Islet of Langerhans (tissue), 1 donor: ENCODE measurements around the gene PTPRCAP.
A peak's percentile ranks its signal among the peaks of the same experiment; 100 is the strongest.
"Not testable (repeated sequence)": the region's sequence is repeated elsewhere in the genome, so short reads cannot be mapped to it uniquely, and the experiment has no call there.

ENCODE experiments used
- FAIRE-seq: peaks from one replicate; lab custom pipeline; 2011; peaks lifted over from hg19 to GRCh38; lab: Jason Lieb, UNC

Gene PTPRCAP

DNA sequence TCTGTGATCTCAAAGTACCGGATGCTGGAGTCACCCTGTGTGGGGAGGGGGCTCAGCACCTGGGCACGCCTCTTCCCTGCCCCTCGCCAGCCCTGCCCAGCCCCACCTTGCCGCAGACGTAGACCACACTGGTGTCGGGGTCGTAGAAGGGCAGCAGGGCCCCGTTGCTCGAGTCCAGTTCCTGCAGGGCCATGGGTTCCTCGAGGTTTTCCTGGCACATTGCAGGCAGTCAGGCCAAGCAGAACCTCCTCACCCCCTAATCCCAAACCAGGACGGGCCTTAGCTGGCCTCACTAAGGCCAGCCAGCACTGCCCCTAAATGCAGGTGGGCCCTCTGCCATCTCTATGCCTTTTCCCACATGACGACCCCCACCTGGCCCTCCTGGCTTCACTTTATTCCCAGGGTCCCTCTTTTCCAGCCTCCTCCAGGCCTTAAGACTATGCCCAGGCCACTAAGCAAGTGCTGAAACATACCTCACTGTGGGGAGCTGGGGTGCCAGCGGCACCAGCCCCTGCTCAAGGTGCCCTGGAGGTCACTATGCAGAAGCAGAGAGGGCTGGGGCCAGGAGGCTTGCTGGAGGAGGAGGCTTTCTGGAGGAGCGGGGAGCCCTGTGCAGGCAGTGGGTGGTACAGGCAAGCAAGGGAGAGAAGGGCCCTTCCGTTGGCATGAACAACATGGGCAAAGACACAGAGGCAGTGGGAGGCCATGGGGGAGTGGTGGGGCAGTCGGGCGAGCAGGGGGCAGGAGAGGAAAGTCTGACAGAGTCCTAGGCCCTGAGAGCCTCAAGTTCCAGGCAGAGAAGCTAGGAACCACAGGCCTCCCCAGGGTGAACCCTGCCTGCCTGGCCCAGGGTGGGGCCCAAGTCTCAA lies 3.0 kb upstream of the PTPRCAP start:
- FAIRE-seq: no peak

DNA sequence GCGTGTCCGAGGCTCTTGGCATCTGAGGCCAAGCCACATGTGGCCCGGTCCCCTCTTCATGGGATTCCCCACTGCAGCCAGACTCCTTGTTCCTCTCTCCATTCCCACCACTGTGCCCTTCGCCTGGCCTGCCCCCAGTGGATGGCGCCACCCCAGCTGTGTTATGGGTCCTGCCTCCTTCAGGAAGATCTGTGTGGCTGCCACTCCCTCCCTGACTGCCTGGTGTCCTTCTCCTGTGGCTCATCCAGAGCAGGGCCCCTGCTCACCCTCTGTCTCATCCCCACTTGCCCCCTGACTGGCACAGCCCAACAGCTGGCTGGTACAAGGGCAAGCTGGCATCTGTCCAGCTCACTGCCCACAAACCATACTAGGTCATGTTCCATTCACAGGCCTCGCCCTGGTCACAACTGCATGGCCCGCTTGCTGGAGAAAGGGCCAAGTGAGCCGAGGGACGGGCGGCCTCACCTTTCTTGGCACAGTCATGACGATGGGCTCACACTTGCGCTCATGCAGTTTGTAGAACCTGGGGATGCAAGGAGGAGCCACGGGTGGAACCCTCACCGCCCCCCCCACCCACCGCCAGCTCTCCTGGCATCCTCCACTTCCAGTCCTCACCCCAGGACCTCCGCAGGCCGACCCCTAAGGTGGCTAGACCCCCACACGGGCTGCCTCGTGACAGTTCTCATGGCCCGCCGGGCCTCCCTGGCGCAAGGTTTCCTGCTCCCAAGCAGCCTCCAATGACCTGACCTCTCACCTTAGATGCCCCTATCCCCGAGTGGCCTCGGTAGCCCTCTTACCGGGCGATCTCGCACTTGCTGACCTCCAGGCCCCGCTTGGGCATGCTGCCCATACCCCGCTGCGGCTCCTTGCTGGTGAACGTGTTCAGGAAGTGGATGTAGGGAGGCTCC lies 2.1 kb upstream of the PTPRCAP start:
- no peak for FAIRE-seq

- FAIRE-seq: no peak
Measured at GRCh38 chr11:67438158-67438902, 848 bp upstream of the PTPRCAP start.

DNA sequence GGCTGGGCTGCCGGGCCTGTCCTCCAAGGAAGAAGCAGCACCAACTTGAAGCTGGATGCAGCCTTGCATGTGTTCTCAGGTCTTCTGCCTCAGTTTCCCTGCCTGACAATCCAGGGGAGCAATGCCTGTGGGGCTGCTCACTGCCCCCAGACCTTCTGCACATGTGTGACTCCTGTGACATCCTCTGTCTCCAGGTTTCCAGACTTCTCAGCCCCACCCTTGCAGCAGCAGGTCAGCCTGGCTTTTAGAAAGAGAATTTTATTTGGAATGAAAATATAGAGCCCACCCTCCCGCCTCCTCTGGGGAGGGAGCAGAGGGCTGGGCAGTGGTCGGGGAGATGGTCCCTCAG lies 301 bp upstream of the PTPRCAP start:
- no peak for FAIRE-seq

GRCh38 chr11:67436459-67437081 lies 912 bp downstream of the PTPRCAP start:
- no peak for FAIRE-seq

DNA sequence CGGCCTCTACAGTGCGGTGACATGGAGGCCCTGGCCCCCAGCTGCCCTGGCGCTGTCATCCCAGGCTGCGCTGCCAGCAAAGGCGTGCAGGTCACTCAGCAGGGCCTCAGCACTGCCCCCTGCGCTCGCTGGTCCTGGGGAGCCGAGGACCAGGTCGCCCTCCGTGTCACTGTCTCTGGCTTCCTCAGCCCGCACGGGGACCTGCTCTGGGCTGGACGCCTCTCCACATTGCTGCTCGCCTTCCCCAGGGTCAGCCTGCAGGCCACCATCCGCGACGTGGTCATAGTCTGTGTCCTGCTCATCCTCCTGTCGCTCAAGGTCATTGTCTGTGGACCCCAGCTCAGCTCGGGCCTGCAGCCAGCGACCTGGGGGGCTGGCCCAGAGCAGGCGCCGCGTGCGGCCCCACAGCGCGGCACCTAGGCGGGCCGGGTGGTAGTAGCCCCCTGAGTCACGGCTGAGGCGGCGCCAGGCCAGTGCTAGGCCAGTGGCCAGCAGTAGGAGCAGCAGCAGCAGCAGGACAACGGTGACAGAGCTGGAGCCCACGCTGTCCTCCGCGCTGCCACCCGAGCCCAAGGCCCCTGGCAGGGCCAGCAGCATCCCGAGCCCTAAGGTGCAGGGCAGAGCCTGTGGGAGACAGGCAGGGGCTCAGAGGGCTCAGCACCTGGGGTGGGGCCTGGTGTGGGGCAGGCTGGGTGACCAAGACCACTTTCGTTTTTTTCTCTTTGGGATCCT lies 1.6 kb downstream of the PTPRCAP start:
- no peak for FAIRE-seq

GRCh38 chr11:67435031-67435726 lies 2.3 kb downstream of the PTPRCAP start:
- FAIRE-seq: no peak

GRCh38 chr11:67434395-67434881 lies 3.0 kb downstream of the PTPRCAP start:
- FAIRE-seq: no peak

DNA sequence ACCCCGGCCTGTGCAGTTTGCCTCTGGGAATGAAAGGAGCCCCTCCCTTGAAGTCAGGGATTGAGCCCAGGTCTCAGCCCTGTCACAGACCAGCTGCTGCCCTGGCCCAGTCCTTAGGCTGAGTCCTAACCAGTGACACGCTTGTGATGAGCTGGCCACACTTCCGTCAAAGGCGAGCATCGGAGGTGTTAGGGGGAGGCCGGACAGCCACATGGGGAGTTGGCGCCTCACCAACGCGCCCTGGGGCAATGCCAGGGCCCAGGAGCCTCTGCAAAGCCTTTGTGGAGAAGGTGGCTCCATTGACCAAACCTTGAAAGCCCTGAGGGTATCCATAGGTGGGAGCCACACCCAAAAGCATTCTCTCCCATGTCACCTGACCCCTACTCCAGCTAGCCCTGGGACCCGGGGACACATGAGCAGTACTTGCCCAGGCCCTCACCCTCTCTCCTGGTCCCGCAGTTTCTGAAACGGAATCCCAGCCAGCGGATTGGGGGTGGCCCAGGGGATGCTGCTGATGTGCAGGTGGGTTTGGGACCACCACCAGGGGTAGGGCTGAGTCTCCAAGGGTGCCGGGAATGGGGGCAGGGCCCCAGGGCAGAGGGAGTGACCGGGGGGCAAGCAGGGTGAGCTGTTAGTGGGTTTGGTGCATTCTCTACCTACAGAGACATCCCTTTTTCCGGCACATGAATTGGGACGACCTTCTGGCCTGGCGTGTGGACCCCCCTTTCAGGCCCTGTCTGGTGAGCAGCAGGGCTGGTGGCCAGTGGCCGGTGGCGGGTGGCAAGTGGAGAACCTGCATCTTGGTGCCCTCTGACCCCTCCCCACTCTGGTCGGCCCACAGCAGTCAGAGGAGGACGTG lies 3.7 kb downstream of the PTPRCAP start:
- no peak for FAIRE-seq

DNA sequence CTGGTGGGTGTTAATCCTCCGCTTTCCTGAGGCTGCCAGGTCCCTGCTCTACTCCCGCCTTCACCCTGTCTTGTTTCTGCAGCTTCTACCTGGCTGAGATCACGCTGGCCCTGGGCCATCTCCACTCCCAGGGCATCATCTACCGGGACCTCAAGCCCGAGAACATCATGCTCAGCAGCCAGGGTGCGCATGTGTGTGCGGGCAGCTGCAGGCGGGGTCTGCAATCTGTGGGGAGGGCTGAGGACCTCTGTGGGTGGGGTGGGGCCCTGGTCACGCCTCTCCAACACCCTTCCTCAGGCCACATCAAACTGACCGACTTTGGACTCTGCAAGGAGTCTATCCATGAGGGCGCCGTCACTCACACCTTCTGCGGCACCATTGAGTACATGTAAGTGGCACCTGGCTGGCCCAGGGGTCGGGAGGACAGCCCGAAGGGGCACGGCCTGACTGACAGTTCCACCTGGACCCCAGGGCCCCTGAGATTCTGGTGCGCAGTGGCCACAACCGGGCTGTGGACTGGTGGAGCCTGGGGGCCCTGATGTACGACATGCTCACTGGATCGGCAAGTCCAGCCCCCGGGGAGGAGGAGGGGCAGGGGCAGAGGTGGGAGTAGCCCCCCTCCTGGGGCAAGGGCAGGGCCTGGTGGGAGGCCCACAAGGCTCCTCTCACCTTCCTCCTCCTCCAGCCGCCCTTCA lies 4.7 kb downstream of the PTPRCAP start:
- FAIRE-seq: no peak

DNA sequence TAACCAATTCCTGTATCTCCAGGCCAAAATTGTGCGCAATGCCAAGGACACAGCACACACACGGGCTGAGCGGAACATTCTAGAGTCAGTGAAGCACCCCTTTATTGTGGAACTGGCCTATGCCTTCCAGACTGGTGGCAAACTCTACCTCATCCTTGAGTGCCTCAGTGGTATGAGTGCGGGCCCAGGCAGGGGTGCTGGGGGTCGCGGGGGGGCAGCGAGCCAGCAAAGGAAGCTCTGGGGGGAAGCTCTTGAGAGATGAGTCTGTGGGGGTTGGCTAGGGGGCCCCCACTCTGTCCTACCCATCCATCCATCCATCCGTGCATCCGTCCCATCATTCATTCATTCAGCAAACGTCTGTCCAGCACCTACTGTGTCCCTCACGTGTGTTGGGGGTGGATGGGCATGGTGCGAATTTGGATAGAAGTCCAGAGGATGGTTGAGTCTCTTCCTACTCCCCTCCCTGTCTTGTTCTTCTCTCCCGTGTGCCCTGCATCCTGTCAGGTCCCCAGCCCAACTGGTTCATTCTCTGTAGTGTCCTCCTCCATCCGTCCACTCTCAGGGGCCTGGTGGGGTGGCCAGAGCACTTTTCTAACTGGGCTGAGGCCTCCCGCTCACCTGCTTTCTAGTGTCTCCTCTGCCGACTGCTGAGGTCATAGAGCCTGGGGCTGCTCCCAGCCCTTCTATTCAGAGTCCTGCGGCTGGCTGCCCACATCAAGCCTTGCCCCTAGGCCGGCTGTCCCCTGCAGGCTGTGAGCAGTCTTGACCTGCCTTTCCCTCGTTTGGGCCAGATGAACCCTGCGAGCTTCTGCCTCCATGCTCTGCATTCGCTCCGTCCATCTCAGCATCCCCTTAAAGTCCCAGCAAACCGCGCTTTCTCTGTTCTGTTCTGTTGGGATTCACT lies 5.9 kb downstream of the PTPRCAP start:
- no peak for FAIRE-seq

GRCh38 chr11:67429722-67430121 lies 7.8 kb downstream of the PTPRCAP start:
- FAIRE-seq: no peak

DNA sequence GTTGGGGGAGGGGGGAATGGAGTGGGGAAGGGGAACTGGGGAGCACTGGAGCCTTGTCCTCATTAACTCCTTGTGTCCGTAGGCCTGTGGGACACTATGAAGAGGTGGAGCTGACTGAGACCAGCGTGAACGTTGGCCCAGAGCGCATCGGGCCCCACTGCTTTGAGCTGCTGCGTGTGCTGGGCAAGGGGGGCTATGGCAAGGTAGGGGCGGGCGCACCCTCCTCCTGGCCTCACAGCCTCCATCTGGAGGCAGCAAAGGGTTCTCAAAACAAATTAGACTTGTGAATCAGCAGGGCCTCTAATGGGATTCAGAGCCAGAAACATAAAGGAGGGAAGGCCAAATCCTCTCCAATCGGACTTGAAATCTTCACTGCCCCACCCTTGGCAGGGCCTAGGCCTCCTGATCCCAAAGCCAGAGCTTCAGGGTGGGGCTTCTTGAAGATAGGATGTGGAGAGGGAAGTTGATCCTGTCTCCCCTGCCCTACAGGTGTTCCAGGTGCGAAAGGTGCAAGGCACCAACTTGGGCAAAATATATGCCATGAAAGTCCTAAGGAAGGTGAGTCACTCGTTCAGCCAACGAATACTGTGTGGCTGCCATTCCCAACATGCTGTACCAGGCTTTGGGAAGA lies 8.3 kb downstream of the PTPRCAP start:
- FAIRE-seq: no peak

DNA sequence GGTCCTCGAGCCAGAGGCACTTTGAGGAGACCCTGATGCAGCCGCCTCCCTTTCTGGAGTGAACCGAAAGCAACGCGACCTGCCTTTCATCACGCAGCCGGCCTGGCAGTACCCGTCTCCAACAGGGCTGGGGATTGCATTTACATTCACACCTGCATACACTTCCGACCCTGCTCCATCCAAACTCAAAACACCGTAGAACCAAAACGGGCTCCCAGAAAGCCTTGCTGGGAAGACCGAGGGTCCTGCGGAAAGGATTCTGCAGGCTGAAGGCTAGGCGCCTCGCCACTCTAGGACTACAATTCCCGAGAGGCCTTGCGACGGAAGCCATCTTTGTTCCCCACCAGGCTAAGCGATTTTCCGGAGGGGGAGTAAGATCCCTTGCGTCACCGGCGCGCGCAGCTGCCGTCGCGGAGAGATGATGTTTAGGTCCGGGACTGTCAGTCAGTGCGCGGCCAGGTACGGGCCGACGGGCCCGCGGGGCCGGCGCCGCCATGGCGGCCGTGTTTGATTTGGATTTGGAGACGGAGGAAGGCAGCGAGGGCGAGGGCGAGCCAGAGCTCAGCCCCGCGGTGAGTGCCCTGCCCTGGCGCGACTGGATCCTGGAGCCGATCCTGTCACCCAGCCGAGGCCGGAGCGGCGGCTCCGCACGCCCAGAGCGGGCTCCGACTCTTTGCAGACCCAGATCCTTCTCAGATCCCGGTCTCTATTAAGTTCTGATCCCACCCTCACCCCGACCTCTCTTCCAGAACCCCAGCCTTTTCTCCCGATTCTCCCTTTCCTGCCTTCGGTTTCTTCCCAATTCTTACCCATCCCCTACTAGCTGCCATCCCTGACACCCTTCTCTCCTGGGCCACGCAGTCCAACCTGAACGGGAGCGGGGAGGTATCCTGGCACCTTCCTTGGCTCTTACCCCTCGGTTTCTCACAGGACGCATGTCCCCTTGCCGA lies 9.2 kb downstream of the PTPRCAP start, which contains the start of gene RPS6KB2:
RPS6KB2 (plus strand) TSS at position 443 of the 950 bp plus-strand sequence; CDS start at position 495, 52 bp downstream.
- peak; percentile 33 for FAIRE-seq

- not testable (repeated sequence) for FAIRE-seq
Measured at GRCh38 chr11:67427364-67427859, 10.1 kb downstream of the PTPRCAP start.
